ENCODE data around the gene CFAP298.

Gene CFAP298

GRCh38 chr21:32595431-32595830 is 16.7 kb downstream of the CFAP298 start:
- H3K36me3 ChIP-seq (ENCODE audit: insufficient read depth, low read depth, low read length), result peaks cover 26% of the 10 kb centered on the region
- H3K4me3 ChIP-seq (ENCODE audit: low read length), result no peak overlapping the region
- no peaks in the 10 kb centered on the region for H3K9me3 ChIP-seq (ENCODE audit: insufficient read depth, low read depth, low read length)
- H3K4me1 ChIP-seq (ENCODE audit: insufficient read depth, low read length), result 0 out of 2 replicates have a peak, but pooled peaks cover 2% of the 10 kb centered on the region
- H3K27me3 ChIP-seq (ENCODE audit: insufficient read depth, low read length), result no peaks in the 10 kb centered on the region
- no peak overlapping the region for H3K9ac ChIP-seq (ENCODE audit: low read depth, low read length)
- no peak overlapping the region for H3K27ac ChIP-seq (ENCODE audit: low read length)

- no peak overlapping the region for H3K4me3 ChIP-seq (ENCODE audit: low read length)
- no peaks in the 10 kb centered on the region for H3K4me1 ChIP-seq (ENCODE audit: insufficient read depth, low read length)
Observed at GRCh38 chr21:32593690-32594089, 18.5 kb downstream of the CFAP298 start.

GRCh38 chr21:32592929-32593502 is 19.2 kb downstream of the CFAP298 start:
- Histone ChIP-seq H3K36me3 (ENCODE audit: insufficient read depth, low read depth, low read length) (peaks cover 3% of the 10 kb centered on the region; the same call in 1 of the 2 replicates), H3K9ac (ENCODE audit: low read depth, low read length) (no peak overlapping the region), H3K9me3 (ENCODE audit: insufficient read depth, low read depth, low read length) (no peaks in the 10 kb centered on the region), H3K4me3 (ENCODE audit: low read length) (no peak overlapping the region), H3K27ac (ENCODE audit: low read length) (no peak overlapping the region), H3K27me3 (ENCODE audit: insufficient read depth, low read length) (no peaks in the 10 kb centered on the region), H3K4me1 (ENCODE audit: insufficient read depth, low read length) (no peaks in the 10 kb centered on the region)

More at GRCh38 chr21:32593690-32594089, 18.5 kb downstream of the CFAP298 start:
- peaks cover 8% of the 10 kb centered on the region for H3K36me3 ChIP-seq (ENCODE audit: insufficient read depth, low read depth, low read length)
- H3K27ac ChIP-seq (ENCODE audit: low read length), result no peak overlapping the region
- H3K27me3 ChIP-seq (ENCODE audit: insufficient read depth, low read length), result no peaks in the 10 kb centered on the region
- no peak overlapping the region for H3K9ac ChIP-seq (ENCODE audit: low read depth, low read length)
- H3K9me3 ChIP-seq (ENCODE audit: insufficient read depth, low read depth, low read length), result no peaks in the 10 kb centered on the region

- Histone ChIP-seq H3K27ac (ENCODE audit: low read length) (no peak overlapping the region), H3K4me3 (ENCODE audit: low read length) (no peak overlapping the region), H3K4me1 (ENCODE audit: insufficient read depth, low read length) (no peaks in the 10 kb centered on the region), H3K36me3 (ENCODE audit: insufficient read depth, low read depth, low read length) (no peaks in the 10 kb centered on the region), H3K9me3 (ENCODE audit: insufficient read depth, low read depth, low read length) (no peaks in the 10 kb centered on the region), H3K9ac (ENCODE audit: low read depth, low read length) (no peak overlapping the region), H3K27me3 (ENCODE audit: insufficient read depth, low read length) (no peaks in the 10 kb centered on the region)
Observed at GRCh38 chr21:32590130-32590529, 22.0 kb downstream of the CFAP298 start.

GRCh38 chr21:32587651-32588050 is 24.5 kb downstream of the CFAP298 start:
- H3K9ac ChIP-seq (ENCODE audit: low read depth, low read length), result no peak overlapping the region
- no peaks in the 10 kb centered on the region for H3K27me3 ChIP-seq (ENCODE audit: insufficient read depth, low read length)
- H3K9me3 ChIP-seq (ENCODE audit: insufficient read depth, low read depth, low read length), result no peaks in the 10 kb centered on the region
- no peak overlapping the region for H3K4me3 ChIP-seq (ENCODE audit: low read length)
- H3K27ac ChIP-seq (ENCODE audit: low read length), result no peak overlapping the region
- H3K36me3 ChIP-seq (ENCODE audit: insufficient read depth, low read depth, low read length), result no peaks in the 10 kb centered on the region
- H3K4me1 ChIP-seq (ENCODE audit: insufficient read depth, low read length), result no peaks in the 10 kb centered on the region

- H3K27ac ChIP-seq (ENCODE audit: low read length), result no peak overlapping the region
- no peaks in the 10 kb centered on the region for H3K36me3 ChIP-seq (ENCODE audit: insufficient read depth, low read depth, low read length)
- H3K4me3 ChIP-seq (ENCODE audit: low read length), result no peak overlapping the region
- no peak overlapping the region for H3K9ac ChIP-seq (ENCODE audit: low read depth, low read length)
- H3K4me1 ChIP-seq (ENCODE audit: insufficient read depth, low read length), result no peaks in the 10 kb centered on the region
- H3K27me3 ChIP-seq (ENCODE audit: insufficient read depth, low read length), result no peaks in the 10 kb centered on the region
- H3K9me3 ChIP-seq (ENCODE audit: insufficient read depth, low read depth, low read length), result no peaks in the 10 kb centered on the region
Observed at GRCh38 chr21:32587120-32587519, 25.1 kb downstream of the CFAP298 start.

- no peak overlapping the region for H3K4me3 ChIP-seq (ENCODE audit: low read length)
- no peaks in the 10 kb centered on the region for H3K9me3 ChIP-seq (ENCODE audit: insufficient read depth, low read depth, low read length)
- no peaks in the 10 kb centered on the region for H3K36me3 ChIP-seq (ENCODE audit: insufficient read depth, low read depth, low read length)
- H3K4me1 ChIP-seq (ENCODE audit: insufficient read depth, low read length), result no peaks in the 10 kb centered on the region
- H3K27me3 ChIP-seq (ENCODE audit: insufficient read depth, low read length), result no peaks in the 10 kb centered on the region
- no peak overlapping the region for H3K27ac ChIP-seq (ENCODE audit: low read length)
- no peak overlapping the region for H3K9ac ChIP-seq (ENCODE audit: low read depth, low read length)
Observed at GRCh38 chr21:32585970-32586369, 26.2 kb downstream of the CFAP298 start.

GRCh38 chr21:32585042-32585710 is 27.0 kb downstream of the CFAP298 start, which contains the start of gene TCP10L:
Gene TCP10L (minus strand): TSS chr21:32585523. CDS start chr21:32584304, 1,219 bp downstream.
- Histone ChIP-seq H3K9me3 (ENCODE audit: insufficient read depth, low read depth, low read length) (no peaks in the 10 kb centered on the region), H3K27me3 (ENCODE audit: insufficient read depth, low read length) (no peaks in the 10 kb centered on the region), H3K27ac (ENCODE audit: low read length) (no peak within 1 kb of the TSS), H3K4me3 (ENCODE audit: low read length) (no peak within 1 kb of the TSS), H3K36me3 (ENCODE audit: insufficient read depth, low read depth, low read length) (no peaks in the 10 kb centered on the region), H3K9ac (ENCODE audit: low read depth, low read length) (no peak within 1 kb of the TSS), H3K4me1 (ENCODE audit: insufficient read depth, low read length) (no peaks in the 10 kb centered on the region)

- H3K9me3 ChIP-seq (ENCODE audit: insufficient read depth, low read depth, low read length), result no peaks in the 10 kb centered on the region
- no peak overlapping the region for H3K9ac ChIP-seq (ENCODE audit: low read depth, low read length)
- H3K36me3 ChIP-seq (ENCODE audit: insufficient read depth, low read depth, low read length), result no peaks in the 10 kb centered on the region
- H3K4me3 ChIP-seq (ENCODE audit: low read length), result no peak overlapping the region
- H3K4me1 ChIP-seq (ENCODE audit: insufficient read depth, low read length), result no peaks in the 10 kb centered on the region
- H3K27me3 ChIP-seq (ENCODE audit: insufficient read depth, low read length), result no peaks in the 10 kb centered on the region
- no peak overlapping the region for H3K27ac ChIP-seq (ENCODE audit: low read length)
Observed at GRCh38 chr21:32584472-32584871, 27.7 kb downstream of the CFAP298 start.

GRCh38 chr21:32581732-32582131 is 30.4 kb downstream of the CFAP298 start:
- Histone ChIP-seq H3K9me3 (ENCODE audit: insufficient read depth, low read depth, low read length) (no peaks in the 10 kb centered on the region), H3K4me3 (ENCODE audit: low read length) (no peak overlapping the region), H3K27ac (ENCODE audit: low read length) (no peak overlapping the region), H3K9ac (ENCODE audit: low read depth, low read length) (no peak overlapping the region), H3K36me3 (ENCODE audit: insufficient read depth, low read depth, low read length) (no peaks in the 10 kb centered on the region), H3K27me3 (ENCODE audit: insufficient read depth, low read length) (0 out of 2 replicates have a peak, but pooled peaks cover 9% of the 10 kb centered on the region), H3K4me1 (ENCODE audit: insufficient read depth, low read length) (no peaks in the 10 kb centered on the region)

- Histone ChIP-seq H3K36me3 (ENCODE audit: insufficient read depth, low read depth, low read length) (no peaks in the 10 kb centered on the region), H3K9ac (ENCODE audit: low read depth, low read length) (no peak overlapping the region), H3K4me1 (ENCODE audit: insufficient read depth, low read length) (no peaks in the 10 kb centered on the region), H3K4me3 (ENCODE audit: low read length) (no peak overlapping the region), H3K9me3 (ENCODE audit: insufficient read depth, low read depth, low read length) (no peaks in the 10 kb centered on the region), H3K27ac (ENCODE audit: low read length) (no peak overlapping the region), H3K27me3 (ENCODE audit: insufficient read depth, low read length) (0 out of 2 replicates have a peak, but pooled peaks cover 9% of the 10 kb centered on the region)
Observed at GRCh38 chr21:32580949-32581348, 31.2 kb downstream of the CFAP298 start.

- no peaks in the 10 kb centered on the region for H3K4me1 ChIP-seq (ENCODE audit: insufficient read depth, low read length)
- no peaks in the 10 kb centered on the region for H3K9me3 ChIP-seq (ENCODE audit: insufficient read depth, low read depth, low read length)
- 0 out of 2 replicates have a peak, but pooled peaks cover 9% of the 10 kb centered on the region for H3K27me3 ChIP-seq (ENCODE audit: insufficient read depth, low read length)
- H3K4me3 ChIP-seq (ENCODE audit: low read length), result no peak overlapping the region
- H3K36me3 ChIP-seq (ENCODE audit: insufficient read depth, low read depth, low read length), result no peaks in the 10 kb centered on the region
- no peak overlapping the region for H3K27ac ChIP-seq (ENCODE audit: low read length)
- no peak overlapping the region for H3K9ac ChIP-seq (ENCODE audit: low read depth, low read length)
Observed at GRCh38 chr21:32578107-32578691, 34.0 kb downstream of the CFAP298 start.
